ENCODE data around the gene TPD52L1.

DNA sequence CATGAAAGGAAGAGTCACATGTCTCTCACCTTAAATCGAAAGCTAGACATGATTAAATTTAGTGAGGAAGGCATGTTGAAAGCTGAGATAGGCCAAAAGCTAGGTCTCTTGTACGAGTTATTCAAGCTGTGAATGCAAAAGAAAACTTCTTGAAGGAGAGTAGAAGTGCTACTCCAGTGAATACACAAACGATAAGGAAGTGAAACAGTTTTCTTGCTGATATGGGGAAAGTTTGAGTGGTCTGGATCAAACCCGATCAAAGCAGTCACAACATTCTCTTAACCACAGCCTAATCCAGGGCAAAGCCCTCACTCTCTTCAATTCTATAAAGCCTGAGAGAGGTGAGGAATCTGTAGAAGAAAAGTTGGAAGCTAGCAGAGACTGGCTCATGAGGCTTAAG is 1.9 kb upstream of the TPD52L1 start:
- TF ChIP-seq, protein P1, sequence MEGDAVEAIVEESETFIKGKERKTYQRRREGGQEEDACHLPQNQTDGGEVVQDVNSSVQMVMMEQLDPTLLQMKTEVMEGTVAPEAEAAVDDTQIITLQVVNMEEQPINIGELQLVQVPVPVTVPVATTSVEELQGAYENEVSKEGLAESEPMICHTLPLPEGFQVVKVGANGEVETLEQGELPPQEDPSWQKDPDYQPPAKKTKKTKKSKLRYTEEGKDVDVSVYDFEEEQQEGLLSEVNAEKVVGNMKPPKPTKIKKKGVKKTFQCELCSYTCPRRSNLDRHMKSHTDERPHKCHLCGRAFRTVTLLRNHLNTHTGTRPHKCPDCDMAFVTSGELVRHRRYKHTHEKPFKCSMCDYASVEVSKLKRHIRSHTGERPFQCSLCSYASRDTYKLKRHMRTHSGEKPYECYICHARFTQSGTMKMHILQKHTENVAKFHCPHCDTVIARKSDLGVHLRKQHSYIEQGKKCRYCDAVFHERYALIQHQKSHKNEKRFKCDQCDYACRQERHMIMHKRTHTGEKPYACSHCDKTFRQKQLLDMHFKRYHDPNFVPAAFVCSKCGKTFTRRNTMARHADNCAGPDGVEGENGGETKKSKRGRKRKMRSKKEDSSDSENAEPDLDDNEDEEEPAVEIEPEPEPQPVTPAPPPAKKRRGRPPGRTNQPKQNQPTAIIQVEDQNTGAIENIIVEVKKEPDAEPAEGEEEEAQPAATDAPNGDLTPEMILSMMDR (IDR thresholded peaks at IDR 0.05) = no peak
- no peak for TF ChIP-seq POLR2A (IDR thresholded peaks at IDR 0.05)

Data from testis (tissue), 2 donors.